Muscle of arm (tissue), 12 donors: ENCODE results near the gene PRCD. TPM values are rescaled to one million over a fixed set of nuclear protein-coding genes. Genes with fewer than 3 reads are reported as not detected.
A peak's percentile ranks its signal among the peaks of the same experiment; 100 is the strongest.
"Not testable (repeated sequence)": the region's sequence is repeated elsewhere in the genome, so short reads cannot be mapped to it uniquely, and the experiment has no call there.

Experiments used
- DNase-seq: peaks from one replicate; pipeline ENCODE4 v3.0.0-alpha.2; 2013
- polyA plus RNA-seq, 12 donors: library from polyadenylated mRNA; unstranded; fragments of 120-200 nt; gene quantifications; one replicate each; pipeline ENCODE4 v1.2.1, GENCODE V29; 2013; ENCODE audit not compliant: insufficient read length in 12 of 12

PRCD gene
- polyA plus RNA-seq, 12 donors, result 2.8 to 6.2 (median 3.6) TPM; not detected in 2

GRCh38 chr17:76525513-76525833, 14.4 kb upstream of the PRCD start:
- not testable (repeated sequence) for DNase-seq

- DNase-seq, result not testable (repeated sequence)
These were observed 12.8 kb upstream of the PRCD start for GRCh38 chr17:76527016-76527415.

- no peak for DNase-seq
These were observed 12.3 kb upstream of the PRCD start for GRCh38 chr17:76527430-76528111.

- DNase-seq, result no peak
These were observed 11.7 kb upstream of the PRCD start for GRCh38 chr17:76528156-76528527.

- no peak for DNase-seq
These were observed 11.2 kb upstream of the PRCD start for GRCh38 chr17:76528528-76529223.

- peak; percentile 90 for DNase-seq
These were observed 10.4 kb upstream of the PRCD start for GRCh38 chr17:76529224-76530094.

GRCh38 chr17:76530095-76530723, 9.6 kb upstream of the PRCD start:
- peak; percentile 85 for DNase-seq

GRCh38 chr17:76530811-76531485, 8.9 kb upstream of the PRCD start:
- no peak for DNase-seq

GRCh38 chr17:76531486-76532038, 8.3 kb upstream of the PRCD start:
- DNase-seq, result no peak

GRCh38 chr17:76532072-76532651, 7.7 kb upstream of the PRCD start:
- no peak for DNase-seq

GRCh38 chr17:76533640-76534359, 6.0 kb upstream of the PRCD start:
- not testable (repeated sequence) for DNase-seq

- DNase-seq, result no peak
These were observed 4.8 kb upstream of the PRCD start for GRCh38 chr17:76534831-76535732.

- DNase-seq, result no peak
These were observed 3.9 kb upstream of the PRCD start for GRCh38 chr17:76535788-76536510.

GRCh38 chr17:76536511-76537287, 3.1 kb upstream of the PRCD start:
- no peak for DNase-seq

GRCh38 chr17:76537288-76537577, 2.6 kb upstream of the PRCD start:
- no peak for DNase-seq

GRCh38 chr17:76537578-76538280, 2.1 kb upstream of the PRCD start, which contains the start of gene CYGB:
TSS of gene CYGB (minus strand) at chr17:76537709. CDS start at chr17:76537542, 167 bp downstream.
- no peak for DNase-seq
